ENCODE measurements around the gene TOP2A.

Gene TOP2A

DNA sequence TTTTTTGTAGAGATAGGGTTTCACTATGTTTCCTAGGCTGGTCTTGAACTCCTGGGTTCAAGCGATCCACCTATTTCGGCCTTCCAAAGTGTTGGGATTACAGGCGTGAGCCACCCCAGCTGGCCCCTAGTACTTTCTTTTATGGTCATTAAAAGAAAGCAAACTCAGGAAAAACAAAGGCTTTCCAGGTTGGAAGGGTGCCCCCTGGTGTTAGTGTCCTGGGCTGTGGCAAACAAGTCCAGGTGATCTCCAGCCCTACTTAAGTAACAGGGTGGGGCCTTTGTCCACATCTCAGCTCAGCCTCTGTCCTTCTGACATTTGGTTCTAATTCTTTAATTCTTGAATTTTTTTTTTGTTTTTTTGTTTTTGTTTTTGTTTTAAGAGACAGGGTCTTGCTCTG, 32.5 kb upstream of the TOP2A start:
- H3K4me3 ChIP-seq (ENCODE audit: low read depth, low read length), result no peak overlapping the region
- TF ChIP-seq, protein P1, sequence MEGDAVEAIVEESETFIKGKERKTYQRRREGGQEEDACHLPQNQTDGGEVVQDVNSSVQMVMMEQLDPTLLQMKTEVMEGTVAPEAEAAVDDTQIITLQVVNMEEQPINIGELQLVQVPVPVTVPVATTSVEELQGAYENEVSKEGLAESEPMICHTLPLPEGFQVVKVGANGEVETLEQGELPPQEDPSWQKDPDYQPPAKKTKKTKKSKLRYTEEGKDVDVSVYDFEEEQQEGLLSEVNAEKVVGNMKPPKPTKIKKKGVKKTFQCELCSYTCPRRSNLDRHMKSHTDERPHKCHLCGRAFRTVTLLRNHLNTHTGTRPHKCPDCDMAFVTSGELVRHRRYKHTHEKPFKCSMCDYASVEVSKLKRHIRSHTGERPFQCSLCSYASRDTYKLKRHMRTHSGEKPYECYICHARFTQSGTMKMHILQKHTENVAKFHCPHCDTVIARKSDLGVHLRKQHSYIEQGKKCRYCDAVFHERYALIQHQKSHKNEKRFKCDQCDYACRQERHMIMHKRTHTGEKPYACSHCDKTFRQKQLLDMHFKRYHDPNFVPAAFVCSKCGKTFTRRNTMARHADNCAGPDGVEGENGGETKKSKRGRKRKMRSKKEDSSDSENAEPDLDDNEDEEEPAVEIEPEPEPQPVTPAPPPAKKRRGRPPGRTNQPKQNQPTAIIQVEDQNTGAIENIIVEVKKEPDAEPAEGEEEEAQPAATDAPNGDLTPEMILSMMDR (IDR thresholded peaks at IDR 0.05; ENCODE audit: low read depth, low read length, missing control alignments), result peak; percentile 76
- in situ Hi-C loops (cut with HindIII; ENCODE audit: low pct_ligation_motif_present, low sequenced_read_pairs), result no loop called here
- peaks cover 82% of the 10 kb centered on the region for H3K36me3 ChIP-seq (replicated peaks)
- no peaks in the 10 kb centered on the region for H3K27me3 ChIP-seq (replicated peaks)
- H3K27ac ChIP-seq, result no peak overlapping the region
- no peak for DNase-seq

DNA sequence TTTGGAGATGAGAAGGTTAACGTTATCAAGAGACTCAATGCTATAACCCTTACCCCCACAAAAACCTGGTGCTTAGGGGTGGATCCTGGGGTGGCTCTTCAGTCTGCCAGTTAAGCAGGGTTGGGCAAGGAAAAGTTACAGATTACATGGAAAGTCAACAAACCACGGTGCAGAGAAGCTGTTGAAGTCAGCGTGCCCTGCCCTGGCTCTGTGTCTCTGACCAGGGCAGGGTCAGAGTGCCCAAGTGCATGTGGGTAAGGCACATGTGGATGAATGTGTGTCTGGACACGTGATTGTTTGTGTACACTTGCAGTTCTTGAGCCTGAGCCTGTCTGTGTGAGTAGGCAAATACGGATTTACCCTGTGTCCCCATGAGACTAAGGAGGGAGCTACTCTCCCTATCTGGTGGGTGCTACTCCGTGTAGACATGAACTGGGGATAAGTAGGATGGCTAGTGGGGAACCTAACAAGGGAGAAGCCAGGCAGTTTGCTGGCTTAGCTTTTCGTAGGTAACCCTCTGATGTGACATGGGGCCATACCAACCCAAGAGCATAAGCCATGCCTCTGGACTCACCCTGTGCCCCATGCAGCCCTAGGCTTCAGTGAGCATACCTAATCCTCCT, 31.1 kb upstream of the TOP2A start:
- peaks cover 75% of the 10 kb centered on the region for H3K36me3 ChIP-seq (replicated peaks)
- TF ChIP-seq, protein P1 (IDR thresholded peaks at IDR 0.05; ENCODE audit: low read depth, low read length, missing control alignments), result no peak
- H3K27ac ChIP-seq, result no peak overlapping the region
- in situ Hi-C loops (cut with HindIII; ENCODE audit: low pct_ligation_motif_present, low sequenced_read_pairs), result no loop called here
- no peak overlapping the region for H3K4me3 ChIP-seq (ENCODE audit: low read depth, low read length)
- H3K27me3 ChIP-seq (replicated peaks), result no peaks in the 10 kb centered on the region
- no peak for DNase-seq

DNA sequence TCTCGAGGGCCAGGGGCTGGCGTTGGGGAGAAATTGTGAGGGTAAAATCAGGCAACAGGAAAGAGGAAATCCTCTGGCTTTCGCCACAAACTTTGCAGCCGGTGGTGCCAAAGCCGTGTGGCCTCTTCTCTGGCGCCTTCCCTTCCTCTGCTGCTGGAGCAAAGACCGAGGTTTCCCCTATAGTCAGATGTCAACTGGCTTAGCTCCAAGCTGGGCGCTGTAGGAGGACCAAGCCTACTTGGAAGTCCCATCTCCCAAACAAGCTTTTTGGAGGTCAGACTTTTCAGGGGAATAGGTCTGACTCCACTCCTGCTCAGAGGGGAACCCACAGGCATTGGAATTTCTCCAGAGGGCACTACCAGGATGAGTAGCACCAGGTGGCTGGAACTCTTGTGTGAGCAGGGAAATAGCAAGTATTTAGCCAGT, 30.5 kb upstream of the TOP2A start:
- Histone ChIP-seq H3K27ac (no peak overlapping the region), H3K4me3 (ENCODE audit: low read depth, low read length) (peak overlapping the region; percentile 92), H3K36me3 (replicated peaks) (peaks cover 69% of the 10 kb centered on the region), H3K27me3 (replicated peaks) (no peaks in the 10 kb centered on the region)
- in situ Hi-C loops (cut with HindIII; ENCODE audit: low pct_ligation_motif_present, low sequenced_read_pairs), result no loop called here
- TF ChIP-seq, protein P1 (IDR thresholded peaks at IDR 0.05; ENCODE audit: low read depth, low read length, missing control alignments), result no peak
- no peak for DNase-seq

DNA sequence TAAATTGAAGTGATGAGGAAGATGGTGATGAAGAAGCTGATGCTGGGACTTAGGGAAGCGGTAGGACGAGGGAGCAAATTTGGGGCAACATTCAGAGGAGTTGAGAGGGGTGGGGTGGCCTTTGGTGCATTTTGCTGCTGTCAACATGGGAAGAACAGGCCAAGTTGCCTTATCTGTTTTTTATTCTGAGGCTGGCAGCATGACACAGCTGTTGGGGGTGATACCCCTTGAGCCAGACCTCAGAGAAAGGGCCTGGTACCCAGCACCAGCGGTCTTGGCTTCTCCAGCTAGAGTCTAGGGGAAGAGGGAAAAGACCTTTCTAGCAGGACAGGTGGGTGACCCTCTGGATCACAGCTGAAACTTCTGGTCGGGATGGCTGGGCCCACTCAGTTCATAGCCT, 30.1 kb upstream of the TOP2A start:
- H3K27me3 ChIP-seq (replicated peaks), result no peaks in the 10 kb centered on the region
- no peak for DNase-seq
- TF ChIP-seq, protein P1 (IDR thresholded peaks at IDR 0.05; ENCODE audit: low read depth, low read length, missing control alignments), result no peak
- H3K36me3 ChIP-seq (replicated peaks), result peaks cover 65% of the 10 kb centered on the region
- peak overlapping the region; percentile 92 for H3K4me3 ChIP-seq (ENCODE audit: low read depth, low read length)
- H3K27ac ChIP-seq, result no peak overlapping the region
- in situ Hi-C loops (cut with HindIII; ENCODE audit: low pct_ligation_motif_present, low sequenced_read_pairs), result no loop called here

DNA sequence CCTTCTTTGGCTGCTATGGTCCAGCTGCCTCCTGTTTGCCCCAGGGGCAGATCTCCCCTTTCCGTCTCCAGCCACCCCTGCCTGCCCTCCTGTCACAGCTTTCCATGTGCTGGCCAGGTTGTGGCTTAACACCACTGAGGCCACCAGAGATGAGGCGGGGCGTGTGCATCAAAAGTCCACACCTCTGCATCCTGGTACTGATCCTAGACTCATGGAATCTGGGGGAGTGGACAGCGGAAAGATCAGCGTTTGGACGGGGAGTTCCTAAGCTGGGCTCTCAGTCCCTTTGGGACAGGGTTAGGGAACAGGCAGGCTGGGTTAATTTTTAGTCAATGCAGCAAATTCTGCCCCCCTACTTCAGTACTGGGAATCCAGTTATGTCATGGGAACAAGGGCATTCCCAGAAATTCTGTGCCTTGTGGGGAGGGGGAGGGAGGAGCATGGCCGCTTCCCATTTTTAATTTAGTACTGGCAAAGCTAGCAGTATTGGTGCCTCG, 29.5 kb upstream of the TOP2A start:
- Histone ChIP-seq H3K27ac (no peak overlapping the region), H3K27me3 (replicated peaks) (no peaks in the 10 kb centered on the region), H3K4me3 (ENCODE audit: low read depth, low read length) (peak overlapping the region; percentile 92), H3K36me3 (replicated peaks) (peaks cover 59% of the 10 kb centered on the region)
- in situ Hi-C loops (cut with HindIII; ENCODE audit: low pct_ligation_motif_present, low sequenced_read_pairs), result no loop called here
- TF ChIP-seq, protein P1 (IDR thresholded peaks at IDR 0.05; ENCODE audit: low read depth, low read length, missing control alignments), result no peak
- no peak for DNase-seq
